Measurements from ENCODE around the gene VSIG10.

Gene VSIG10

GRCh38 chr12:118058881-118059280 lies 44.9 kb downstream of the VSIG10 start:
- no peak for DNase-seq (ENCODE audit: low spot score)
- Histone ChIP-seq H3K4me2 (ENCODE audit: insufficient read depth, low read length, poor library complexity, severe bottlenecking) (no peak overlapping the region), H3K4me1 (ENCODE audit: control insufficient read depth in 2 of 2, insufficient read depth in 1 of 2, low read depth in 1 of 2, low read length in 2 of 2) (peaks cover 4 to 9% of the 10 kb centered on the region in 2 donors), H2AFZ (ENCODE audit: low read length) (no peak overlapping the region), H3K18ac (ENCODE audit: low read length) (no peak overlapping the region), H3K27ac (replicated peaks; ENCODE audit: low read length) (no peak overlapping the region), H4K91ac (ENCODE audit: low read depth, low read length, poor library complexity) (no peak overlapping the region), H4K8ac (ENCODE audit: low read depth, low read length) (no peak overlapping the region), H2BK15ac (ENCODE audit: low read length) (no peak overlapping the region), H2AK5ac (ENCODE audit: low read depth, low read length) (no peak overlapping the region), H3K9me3 (replicated peaks in 1 of 2; ENCODE audit: control insufficient read depth in 2 of 2, insufficient read depth in 1 of 2, low read depth in 1 of 2, low read length in 2 of 2) (peaks cover 0 to 1% of the 10 kb centered on the region in 2 donors), H3K14ac (ENCODE audit: low read length) (no peak overlapping the region), H3K27me3 (ENCODE audit: control insufficient read depth in 3 of 3, insufficient read depth in 3 of 3, low read depth in 1 of 3, low read length in 3 of 3) (no peaks in the 10 kb centered on the region), H2BK5ac (ENCODE audit: low read length) (no peak overlapping the region), H2BK120ac (ENCODE audit: low read depth, low read length) (no peak overlapping the region), H3K4me3 (ENCODE audit: low read length in 2 of 2) (no peak overlapping the region), H3K36me3 (replicated peaks in 1 of 2; ENCODE audit: control insufficient read depth in 2 of 2, insufficient read depth in 2 of 2, low read length in 2 of 2) (peaks cover 0 to 13% of the 10 kb centered on the region in 2 donors), H3K23ac (ENCODE audit: low read depth, low read length, poor library complexity) (no peak overlapping the region), H3K4ac (ENCODE audit: low read length) (no peak overlapping the region), H3K9ac (ENCODE audit: low read depth, low read length, poor library complexity) (no peak overlapping the region), H3K79me1 (ENCODE audit: low read depth, low read length) (no peaks in the 10 kb centered on the region), H2BK12ac (ENCODE audit: low read length) (no peak overlapping the region)
- WGBS, 2 donors (ENCODE audit: extremely low coverage in 2 of 2, insufficient read length in 2 of 2, insufficient replicate concordance in 1 of 2) = no CpG with 5 or more reads among the region's 8 CpGs

GRCh38 chr12:118058227-118058626 lies 45.6 kb downstream of the VSIG10 start:
- Histone ChIP-seq H3K23ac (ENCODE audit: low read depth, low read length, poor library complexity) (no peak overlapping the region), H3K18ac (ENCODE audit: low read length) (no peak overlapping the region), H3K4me2 (ENCODE audit: insufficient read depth, low read length, poor library complexity, severe bottlenecking) (no peak overlapping the region), H3K4me1 (ENCODE audit: control insufficient read depth in 2 of 2, insufficient read depth in 1 of 2, low read depth in 1 of 2, low read length in 2 of 2) (peaks cover 4 to 9% of the 10 kb centered on the region in 2 donors), H3K4ac (ENCODE audit: low read length) (no peak overlapping the region), H3K14ac (ENCODE audit: low read length) (no peak overlapping the region), H3K27ac (replicated peaks; ENCODE audit: low read length) (no peak overlapping the region), H2BK15ac (ENCODE audit: low read length) (no peak overlapping the region), H2BK120ac (ENCODE audit: low read depth, low read length) (no peak overlapping the region), H3K4me3 (ENCODE audit: low read length in 2 of 2) (no peak overlapping the region), H2BK5ac (ENCODE audit: low read length) (no peak overlapping the region), H2BK12ac (ENCODE audit: low read length) (no peak overlapping the region), H3K79me1 (ENCODE audit: low read depth, low read length) (no peaks in the 10 kb centered on the region), H3K9me3 (replicated peaks in 1 of 2; ENCODE audit: control insufficient read depth in 2 of 2, insufficient read depth in 1 of 2, low read depth in 1 of 2, low read length in 2 of 2) (no peaks in the 10 kb centered on the region), H2AFZ (ENCODE audit: low read length) (no peak overlapping the region), H4K91ac (ENCODE audit: low read depth, low read length, poor library complexity) (no peak overlapping the region), H2AK5ac (ENCODE audit: low read depth, low read length) (no peak overlapping the region), H3K9ac (ENCODE audit: low read depth, low read length, poor library complexity) (no peak overlapping the region), H4K8ac (ENCODE audit: low read depth, low read length) (no peak overlapping the region), H3K27me3 (ENCODE audit: control insufficient read depth in 3 of 3, insufficient read depth in 3 of 3, low read depth in 1 of 3, low read length in 3 of 3) (no peaks in the 10 kb centered on the region), H3K36me3 (replicated peaks in 1 of 2; ENCODE audit: control insufficient read depth in 2 of 2, insufficient read depth in 2 of 2, low read length in 2 of 2) (peaks cover 0 to 9% of the 10 kb centered on the region in 2 donors)
- no peak for DNase-seq (ENCODE audit: low spot score)
- WGBS, 2 donors (ENCODE audit: extremely low coverage in 2 of 2, insufficient read length in 2 of 2, insufficient replicate concordance in 1 of 2) = no CpG with 5 or more reads among the region's 7 CpGs

GRCh38 chr12:118055865-118056773 lies 47.7 kb downstream of the VSIG10 start:
- DNase-seq (ENCODE audit: low spot score) = no peak
- 100% methylated on average over 1 of the region's 13 CpGs; no CpG with 5 or more reads in 1 of the 2 donors for WGBS, 2 donors (ENCODE audit: extremely low coverage in 2 of 2, insufficient read length in 2 of 2, insufficient replicate concordance in 1 of 2)
- H3K36me3 ChIP-seq (replicated peaks in 1 of 2; ENCODE audit: control insufficient read depth in 2 of 2, insufficient read depth in 2 of 2, low read length in 2 of 2) = peaks cover 0 to 27% of the 10 kb centered on the region in 2 donors
- H3K79me1 ChIP-seq (ENCODE audit: low read depth, low read length) = no peaks in the 10 kb centered on the region
- H3K4me3 ChIP-seq (ENCODE audit: low read length in 2 of 2) = no peak overlapping the region
- no peak overlapping the region for H2BK12ac ChIP-seq (ENCODE audit: low read length)
- no peak overlapping the region for H4K91ac ChIP-seq (ENCODE audit: low read depth, low read length, poor library complexity)
- no peak overlapping the region for H2AK5ac ChIP-seq (ENCODE audit: low read depth, low read length)
- H3K27me3 ChIP-seq (ENCODE audit: control insufficient read depth in 3 of 3, insufficient read depth in 3 of 3, low read depth in 1 of 3, low read length in 3 of 3) = no peaks in the 10 kb centered on the region
- no peak overlapping the region for H3K9ac ChIP-seq (ENCODE audit: low read depth, low read length, poor library complexity)
- H3K4me2 ChIP-seq (ENCODE audit: insufficient read depth, low read length, poor library complexity, severe bottlenecking) = no peak overlapping the region
- H3K14ac ChIP-seq (ENCODE audit: low read length) = no peak overlapping the region
- H2BK15ac ChIP-seq (ENCODE audit: low read length) = no peak overlapping the region
- H2AFZ ChIP-seq (ENCODE audit: low read length) = no peak overlapping the region
- no peak overlapping the region for H3K27ac ChIP-seq (replicated peaks; ENCODE audit: low read length)
- no peak overlapping the region for H2BK5ac ChIP-seq (ENCODE audit: low read length)
- no peak overlapping the region for H3K4ac ChIP-seq (ENCODE audit: low read length)
- H3K23ac ChIP-seq (ENCODE audit: low read depth, low read length, poor library complexity) = no peak overlapping the region
- H3K9me3 ChIP-seq (replicated peaks in 1 of 2; ENCODE audit: control insufficient read depth in 2 of 2, insufficient read depth in 1 of 2, low read depth in 1 of 2, low read length in 2 of 2) = no peaks in the 10 kb centered on the region
- H3K4me1 ChIP-seq (ENCODE audit: control insufficient read depth in 2 of 2, insufficient read depth in 1 of 2, low read depth in 1 of 2, low read length in 2 of 2) = peaks cover 4 to 9% of the 10 kb centered on the region in 2 donors
- no peak overlapping the region for H4K8ac ChIP-seq (ENCODE audit: low read depth, low read length)
- no peak overlapping the region for H2BK120ac ChIP-seq (ENCODE audit: low read depth, low read length)
- H3K18ac ChIP-seq (ENCODE audit: low read length) = no peak overlapping the region

GRCh38 chr12:118055144-118055557 lies 48.7 kb downstream of the VSIG10 start:
- Histone ChIP-seq H2BK120ac (ENCODE audit: low read depth, low read length) (no peak overlapping the region), H3K4ac (ENCODE audit: low read length) (no peak overlapping the region), H3K23ac (ENCODE audit: low read depth, low read length, poor library complexity) (no peak overlapping the region), H3K9ac (ENCODE audit: low read depth, low read length, poor library complexity) (no peak overlapping the region), H3K9me3 (replicated peaks in 1 of 2; ENCODE audit: control insufficient read depth in 2 of 2, insufficient read depth in 1 of 2, low read depth in 1 of 2, low read length in 2 of 2) (no peaks in the 10 kb centered on the region), H2BK5ac (ENCODE audit: low read length) (no peak overlapping the region), H3K36me3 (replicated peaks in 1 of 2; ENCODE audit: control insufficient read depth in 2 of 2, insufficient read depth in 2 of 2, low read length in 2 of 2) (peaks cover 2 to 37% of the 10 kb centered on the region in 2 donors), H3K4me2 (ENCODE audit: insufficient read depth, low read length, poor library complexity, severe bottlenecking) (no peak overlapping the region), H3K18ac (ENCODE audit: low read length) (no peak overlapping the region), H4K91ac (ENCODE audit: low read depth, low read length, poor library complexity) (no peak overlapping the region), H2BK15ac (ENCODE audit: low read length) (no peak overlapping the region), H3K14ac (ENCODE audit: low read length) (no peak overlapping the region), H4K8ac (ENCODE audit: low read depth, low read length) (no peak overlapping the region), H3K27me3 (ENCODE audit: control insufficient read depth in 3 of 3, insufficient read depth in 3 of 3, low read depth in 1 of 3, low read length in 3 of 3) (no peaks in the 10 kb centered on the region), H2AK5ac (ENCODE audit: low read depth, low read length) (no peak overlapping the region), H3K27ac (replicated peaks; ENCODE audit: low read length) (no peak overlapping the region), H2AFZ (ENCODE audit: low read length) (no peak overlapping the region), H2BK12ac (ENCODE audit: low read length) (no peak overlapping the region), H3K4me3 (ENCODE audit: low read length in 2 of 2) (no peak overlapping the region), H3K79me1 (ENCODE audit: low read depth, low read length) (peaks cover 1% of the 10 kb centered on the region), H3K4me1 (ENCODE audit: control insufficient read depth in 2 of 2, insufficient read depth in 1 of 2, low read depth in 1 of 2, low read length in 2 of 2) (peaks cover under 1 to 7% of the 10 kb centered on the region in 2 donors)
- WGBS, 2 donors (ENCODE audit: extremely low coverage in 2 of 2, insufficient read length in 2 of 2, insufficient replicate concordance in 1 of 2) = no CpG with 5 or more reads among the region's 2 CpGs
- DNase-seq (ENCODE audit: low spot score) = no peak

All from neuronal stem cell (in vitro differentiated cells).